ENCODE measurements around the gene ITPR1. TPM values are rescaled to one million over a fixed set of nuclear protein-coding genes. Genes with fewer than 3 reads are reported as not detected.

The ITPR1 gene
- total RNA-seq, 3 donors from 2014 or later, result 59.0 to 92.3 (median 88.9) TPM

GRCh38 chr3:4528320-4528719 lies 35.2 kb downstream of the ITPR1 start:
- peaks cover 20% of the 10 kb centered on the region for H3K36me3 Mint-ChIP-seq (ENCODE audit: insufficient read depth)
- DNase-seq (no peak), ATAC-seq (no peak)
- no peak overlapping the region for H3K4me3 Mint-ChIP-seq
- no peaks in the 10 kb centered on the region for H3K27me3 Mint-ChIP-seq (ENCODE audit: low read depth)
- no peaks in the 10 kb centered on the region for H3K9me3 Mint-ChIP-seq
- H3K4me1 Mint-ChIP-seq (ENCODE audit: low read depth), result peaks cover 21% of the 10 kb centered on the region

- H3K27me3 Mint-ChIP-seq (ENCODE audit: low read depth), result no peaks in the 10 kb centered on the region
- ATAC-seq (no peak), DNase-seq (no peak)
- H3K36me3 Mint-ChIP-seq (ENCODE audit: insufficient read depth), result peaks cover 16% of the 10 kb centered on the region
- H3K4me3 Mint-ChIP-seq, result no peak overlapping the region
- peaks cover 24% of the 10 kb centered on the region for H3K4me1 Mint-ChIP-seq (ENCODE audit: low read depth)
- H3K9me3 Mint-ChIP-seq, result no peaks in the 10 kb centered on the region
Observed at GRCh38 chr3:4528819-4529600, 35.9 kb downstream of the ITPR1 start.

- no peak for ATAC-seq
- no peaks in the 10 kb centered on the region for H3K9me3 Mint-ChIP-seq
Observed at GRCh38 chr3:4529876-4530588, 36.9 kb downstream of the ITPR1 start.

GRCh38 chr3:4531478-4532025 lies 38.4 kb downstream of the ITPR1 start:
- H3K36me3 Mint-ChIP-seq (ENCODE audit: insufficient read depth), result peaks cover 11% of the 10 kb centered on the region
- ATAC-seq, result no peak
- H3K4me3 Mint-ChIP-seq, result no peak overlapping the region
- no peaks in the 10 kb centered on the region for H3K9me3 Mint-ChIP-seq
- peaks cover 16% of the 10 kb centered on the region for H3K4me1 Mint-ChIP-seq (ENCODE audit: low read depth)
- no peak for DNase-seq
- H3K27me3 Mint-ChIP-seq (ENCODE audit: low read depth), result no peaks in the 10 kb centered on the region

More at GRCh38 chr3:4529876-4530588, 36.9 kb downstream of the ITPR1 start:
- no peak overlapping the region for H3K4me3 Mint-ChIP-seq
- H3K36me3 Mint-ChIP-seq (ENCODE audit: insufficient read depth), result peaks cover 12% of the 10 kb centered on the region
- no peaks in the 10 kb centered on the region for H3K27me3 Mint-ChIP-seq (ENCODE audit: low read depth)
- peaks cover 23% of the 10 kb centered on the region for H3K4me1 Mint-ChIP-seq (ENCODE audit: low read depth)
- DNase-seq, result no peak

DNA sequence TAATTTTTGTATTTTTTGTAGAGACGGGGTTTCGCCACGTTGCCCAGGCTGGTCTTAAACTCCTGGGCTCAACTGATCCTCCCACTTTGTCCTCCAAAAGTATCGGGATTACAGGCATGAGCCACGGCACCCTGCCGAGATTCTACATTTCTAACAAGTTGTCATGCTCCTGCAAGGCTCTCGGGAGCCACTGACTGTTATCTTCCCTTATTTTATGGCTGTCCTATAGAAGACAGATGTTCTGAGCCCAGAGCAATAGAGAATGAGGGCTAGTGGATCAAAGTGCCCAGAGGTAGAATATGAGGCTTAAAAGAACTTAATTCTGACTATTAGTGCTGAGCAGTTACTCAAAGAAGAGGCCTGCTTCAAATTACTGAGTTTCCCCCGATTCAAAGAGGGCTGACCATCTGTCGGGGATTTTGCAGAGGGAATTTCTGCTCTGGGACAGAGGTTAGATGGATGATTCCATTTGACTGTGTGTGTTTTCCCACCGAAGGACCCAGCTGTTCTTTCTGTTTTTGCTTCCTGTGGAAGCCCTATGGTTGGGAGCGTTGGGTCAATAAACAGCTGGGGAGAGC lies 39.5 kb downstream of the ITPR1 start:
- DNase-seq (no peak), ATAC-seq (no peak)
- Mint-ChIP-seq H3K27me3 (ENCODE audit: low read depth) (no peaks in the 10 kb centered on the region), H3K9me3 (peaks cover 3% of the 10 kb centered on the region), H3K36me3 (ENCODE audit: insufficient read depth) (peaks cover 19% of the 10 kb centered on the region), H3K4me1 (ENCODE audit: low read depth) (peaks cover 16% of the 10 kb centered on the region), H3K4me3 (no peak overlapping the region)

- H3K9me3 Mint-ChIP-seq, result peaks cover 7% of the 10 kb centered on the region
- H3K36me3 Mint-ChIP-seq (ENCODE audit: insufficient read depth), result peaks cover 24% of the 10 kb centered on the region
- H3K27me3 Mint-ChIP-seq (ENCODE audit: low read depth), result no peaks in the 10 kb centered on the region
- H3K4me3 Mint-ChIP-seq, result no peak overlapping the region
- ATAC-seq (no peak), DNase-seq (no peak)
- H3K4me1 Mint-ChIP-seq (ENCODE audit: low read depth), result peaks cover 16% of the 10 kb centered on the region
Observed at GRCh38 chr3:4533489-4534443, 40.6 kb downstream of the ITPR1 start.

DNA sequence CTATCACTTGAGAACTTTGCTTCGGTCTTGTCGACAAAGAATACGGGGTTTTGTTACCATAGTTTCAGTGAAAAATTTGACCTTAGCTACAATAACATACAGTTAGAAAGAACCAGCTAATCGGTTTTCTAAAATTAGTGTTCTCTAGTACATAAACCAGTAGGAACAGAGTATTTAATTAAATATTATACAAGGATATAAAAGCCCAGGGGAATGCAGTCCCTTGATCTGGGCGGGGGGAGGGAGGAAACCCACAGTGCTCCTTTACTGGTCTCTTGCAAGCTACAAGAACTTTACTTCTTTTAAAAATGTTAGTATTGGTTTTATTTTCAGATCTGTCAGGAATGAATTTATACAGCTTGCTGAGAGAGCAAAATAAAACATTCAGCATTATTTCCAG lies 41.8 kb downstream of the ITPR1 start:
- Mint-ChIP-seq H3K27me3 (ENCODE audit: low read depth) (no peaks in the 10 kb centered on the region), H3K4me3 (no peak overlapping the region), H3K4me1 (ENCODE audit: low read depth) (peaks cover 16% of the 10 kb centered on the region), H3K36me3 (ENCODE audit: insufficient read depth) (peaks cover 22% of the 10 kb centered on the region), H3K9me3 (peaks cover 11% of the 10 kb centered on the region)
- ATAC-seq, result no peak
- no peak for DNase-seq

GRCh38 chr3:4536260-4536659 lies 43.1 kb downstream of the ITPR1 start:
- H3K27me3 Mint-ChIP-seq (ENCODE audit: low read depth), result no peaks in the 10 kb centered on the region
- H3K4me1 Mint-ChIP-seq (ENCODE audit: low read depth), result peaks cover 12% of the 10 kb centered on the region
- H3K4me3 Mint-ChIP-seq, result no peak overlapping the region
- H3K9me3 Mint-ChIP-seq, result peaks cover 11% of the 10 kb centered on the region
- no peak for DNase-seq
- ATAC-seq, result no peak
- peaks cover 22% of the 10 kb centered on the region for H3K36me3 Mint-ChIP-seq (ENCODE audit: insufficient read depth)

- DNase-seq (no peak), ATAC-seq (no peak)
- Mint-ChIP-seq H3K36me3 (ENCODE audit: insufficient read depth) (peaks cover 26% of the 10 kb centered on the region), H3K9me3 (peaks cover 11% of the 10 kb centered on the region), H3K4me3 (no peak overlapping the region), H3K4me1 (ENCODE audit: low read depth) (peaks cover 3% of the 10 kb centered on the region), H3K27me3 (ENCODE audit: low read depth) (no peaks in the 10 kb centered on the region)
Observed at GRCh38 chr3:4540267-4540666, 47.1 kb downstream of the ITPR1 start.

DNA sequence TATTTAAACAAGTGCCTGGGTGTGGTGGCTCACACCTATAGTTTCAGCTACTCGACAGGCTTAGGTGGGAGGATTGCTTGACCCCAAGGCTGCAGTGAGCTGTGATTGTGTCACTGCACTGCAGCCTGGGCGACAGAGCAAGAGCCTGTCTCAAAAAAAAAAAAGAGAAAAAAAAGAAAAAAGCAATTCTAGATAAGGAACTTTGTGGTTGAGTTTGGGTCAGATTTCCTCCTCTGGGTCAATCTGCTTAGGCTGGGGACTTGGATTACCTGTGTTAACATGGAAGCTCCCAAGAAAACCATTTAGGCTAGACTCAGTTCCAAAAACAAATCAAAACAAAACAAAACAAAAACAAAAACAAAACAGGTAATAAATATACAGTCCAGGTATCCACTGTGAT lies 50.0 kb downstream of the ITPR1 start:
- no peak for DNase-seq
- H3K4me1 Mint-ChIP-seq (ENCODE audit: low read depth), result no peaks in the 10 kb centered on the region
- ATAC-seq, result no peak
- peaks cover 8% of the 10 kb centered on the region for H3K36me3 Mint-ChIP-seq (ENCODE audit: insufficient read depth)
- no peak overlapping the region for H3K4me3 Mint-ChIP-seq
- peaks cover 8% of the 10 kb centered on the region for H3K9me3 Mint-ChIP-seq
- H3K27me3 Mint-ChIP-seq (ENCODE audit: low read depth), result no peaks in the 10 kb centered on the region

GRCh38 chr3:4546346-4547178 lies 53.4 kb downstream of the ITPR1 start:
- Mint-ChIP-seq H3K9me3 (no peaks in the 10 kb centered on the region), H3K4me3 (no peak overlapping the region), H3K4me1 (ENCODE audit: low read depth) (peaks cover 6% of the 10 kb centered on the region), H3K27me3 (ENCODE audit: low read depth) (no peaks in the 10 kb centered on the region), H3K36me3 (ENCODE audit: insufficient read depth) (peaks cover 9% of the 10 kb centered on the region)
- ATAC-seq (no peak), DNase-seq (no peak)

DNA sequence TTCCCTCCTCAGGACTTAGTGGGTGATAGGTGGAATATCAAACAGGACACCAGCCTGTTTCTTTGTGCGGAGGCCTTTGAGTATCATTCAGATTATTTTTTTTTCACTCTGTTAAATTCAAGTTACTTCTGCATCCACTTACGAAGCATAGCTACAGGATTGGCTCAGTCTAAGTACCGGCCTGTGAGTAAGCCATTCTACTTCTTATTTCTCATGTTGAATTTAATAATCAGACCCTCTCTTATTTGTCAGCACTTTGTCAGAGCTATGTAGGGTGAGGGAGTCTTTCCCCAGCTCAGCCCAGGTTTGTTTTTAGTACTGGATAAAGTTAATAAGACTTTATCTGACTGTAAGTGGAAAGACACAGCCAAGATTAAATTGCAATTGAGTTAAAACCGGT lies 54.7 kb downstream of the ITPR1 start:
- Mint-ChIP-seq H3K27me3 (ENCODE audit: low read depth) (no peaks in the 10 kb centered on the region), H3K4me3 (no peak overlapping the region), H3K4me1 (ENCODE audit: low read depth) (peaks cover 6% of the 10 kb centered on the region), H3K9me3 (no peaks in the 10 kb centered on the region), H3K36me3 (ENCODE audit: insufficient read depth) (peaks cover 11% of the 10 kb centered on the region)
- ATAC-seq (no peak), DNase-seq (no peak)

DNA sequence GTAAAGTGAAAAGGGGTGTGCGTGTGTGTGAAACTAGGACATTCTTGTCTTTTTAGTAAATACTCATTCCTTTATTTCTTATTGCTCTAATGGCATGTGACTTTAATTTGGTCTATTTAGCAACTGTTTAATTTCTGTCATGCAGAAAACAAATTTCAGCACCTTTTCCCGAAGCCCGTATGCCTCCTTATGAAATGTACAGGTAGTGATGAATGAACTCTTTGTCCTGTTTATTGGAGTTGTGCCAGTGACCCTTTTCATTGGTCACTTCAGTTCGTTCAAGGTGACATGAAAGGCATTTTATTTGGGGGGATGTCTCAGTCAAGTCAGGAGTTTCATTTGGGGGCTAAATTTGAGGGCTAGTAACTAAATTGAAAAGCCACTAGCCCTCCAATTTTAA lies 55.2 kb downstream of the ITPR1 start:
- Mint-ChIP-seq H3K27me3 (ENCODE audit: low read depth) (no peaks in the 10 kb centered on the region), H3K36me3 (ENCODE audit: insufficient read depth) (peaks cover 11% of the 10 kb centered on the region), H3K4me3 (no peak overlapping the region), H3K9me3 (no peaks in the 10 kb centered on the region), H3K4me1 (ENCODE audit: low read depth) (peaks cover 6% of the 10 kb centered on the region)
- ATAC-seq (no peak), DNase-seq (no peak)

Measured in activated T-cell treated with anti-CD3 and anti-CD28 coated beads, Interleukin-2, amount 50 U/mL, for 4 hours (primary cell).